ENCODE measurements around the gene PRKAR2A. TPM values are rescaled to one million over a fixed set of nuclear protein-coding genes. Genes with fewer than 3 reads are reported as not detected.

Gene PRKAR2A
- total RNA-seq, 1 donor from 2014 or later, result 55.5 TPM

DNA sequence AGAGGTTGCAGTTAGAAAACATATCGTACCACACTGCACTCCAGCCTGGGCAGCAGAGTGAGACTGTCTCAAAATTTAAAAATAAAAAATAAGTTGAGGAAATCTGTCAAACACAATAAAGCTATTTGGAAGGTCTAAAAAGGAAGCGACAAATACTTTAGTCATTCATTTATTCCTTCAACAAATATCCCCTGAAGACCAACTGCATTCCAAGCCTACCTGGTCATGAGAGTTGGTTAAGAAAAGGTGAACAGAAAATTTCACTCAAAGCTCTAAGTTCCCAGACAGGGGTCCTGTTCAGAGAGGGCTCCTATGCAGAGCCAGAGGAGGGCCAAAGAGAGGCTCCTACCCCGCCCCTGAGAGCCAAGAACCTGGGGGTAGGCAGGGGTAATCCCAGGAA, 15.4 kb upstream of the PRKAR2A start:
- no peak overlapping the region for H3K4me3 Mint-ChIP-seq (ENCODE audit: unreplicated experiment)
- no peaks in the 10 kb centered on the region for H3K36me3 Mint-ChIP-seq (ENCODE audit: unreplicated experiment)
- H3K9me3 Mint-ChIP-seq (ENCODE audit: unreplicated experiment), result peaks cover 2% of the 10 kb centered on the region
- peaks cover 2% of the 10 kb centered on the region for H3K27me3 Mint-ChIP-seq (ENCODE audit: unreplicated experiment)
- TF ChIP-seq CTCF (IDR thresholded peaks at IDR 0.05; ENCODE audit: partially characterized antibody, unreplicated experiment), result no peak
- no peaks in the 10 kb centered on the region for H3K4me1 Mint-ChIP-seq (ENCODE audit: low read depth, unreplicated experiment)
- DNase-seq, result no peak
- no peak overlapping the region for H3K27ac Mint-ChIP-seq (ENCODE audit: unreplicated experiment)

- Mint-ChIP-seq H3K9me3 (ENCODE audit: unreplicated experiment) (peaks cover 2% of the 10 kb centered on the region), H3K36me3 (ENCODE audit: unreplicated experiment) (no peaks in the 10 kb centered on the region), H3K27me3 (ENCODE audit: unreplicated experiment) (peaks cover 2% of the 10 kb centered on the region), H3K4me3 (ENCODE audit: unreplicated experiment) (no peak overlapping the region), H3K4me1 (ENCODE audit: low read depth, unreplicated experiment) (peaks cover 4% of the 10 kb centered on the region), H3K27ac (ENCODE audit: unreplicated experiment) (peak overlapping the region; percentile 23)
- TF ChIP-seq CTCF (IDR thresholded peaks at IDR 0.05; ENCODE audit: partially characterized antibody, unreplicated experiment), result no peak
- DNase-seq, result no peak
Observed at GRCh38 chr3:48859206-48859605, 11.5 kb upstream of the PRKAR2A start.

- H3K36me3 Mint-ChIP-seq (ENCODE audit: unreplicated experiment), result no peaks in the 10 kb centered on the region
- H3K4me3 Mint-ChIP-seq (ENCODE audit: unreplicated experiment), result no peak overlapping the region
- H3K27me3 Mint-ChIP-seq (ENCODE audit: unreplicated experiment), result peaks cover 2% of the 10 kb centered on the region
Observed at GRCh38 chr3:48858709-48859108, 11.0 kb upstream of the PRKAR2A start.

GRCh38 chr3:48857641-48858040, 10.0 kb upstream of the PRKAR2A start:
- Mint-ChIP-seq H3K9me3 (ENCODE audit: unreplicated experiment) (peaks cover 2% of the 10 kb centered on the region), H3K4me1 (ENCODE audit: low read depth, unreplicated experiment) (peaks cover 10% of the 10 kb centered on the region)
- DNase-seq, result no peak

More at GRCh38 chr3:48858709-48859108, 11.0 kb upstream of the PRKAR2A start:
- Mint-ChIP-seq H3K27ac (ENCODE audit: unreplicated experiment) (no peak overlapping the region), H3K4me1 (ENCODE audit: low read depth, unreplicated experiment) (peaks cover 9% of the 10 kb centered on the region), H3K9me3 (ENCODE audit: unreplicated experiment) (peaks cover 2% of the 10 kb centered on the region)
- no peak for DNase-seq
- TF ChIP-seq CTCF (IDR thresholded peaks at IDR 0.05; ENCODE audit: partially characterized antibody, unreplicated experiment), result no peak

DNA sequence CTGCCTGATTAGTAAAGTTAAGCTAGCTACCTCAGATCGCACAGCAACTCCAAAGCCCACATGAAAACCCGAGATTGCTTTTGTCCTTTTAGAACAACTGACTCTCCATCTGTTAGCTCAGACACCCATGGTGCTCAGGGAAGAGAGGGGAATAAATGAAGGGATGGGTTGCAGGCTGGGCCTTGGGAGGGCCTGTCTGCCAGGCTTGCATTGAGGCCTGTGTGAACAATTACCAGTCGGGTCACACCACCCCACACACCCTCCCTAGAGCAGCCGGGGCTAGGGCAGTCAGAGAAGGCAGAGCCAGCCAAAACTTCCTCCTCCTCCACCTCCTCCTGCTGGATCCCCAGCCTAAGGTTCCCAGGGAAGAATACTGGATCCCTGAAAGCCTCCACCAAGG, 8.8 kb upstream of the PRKAR2A start:
- Mint-ChIP-seq H3K4me3 (ENCODE audit: unreplicated experiment) (peak overlapping the region; percentile 63), H3K36me3 (ENCODE audit: unreplicated experiment) (no peaks in the 10 kb centered on the region), H3K27me3 (ENCODE audit: unreplicated experiment) (peaks cover 2% of the 10 kb centered on the region), H3K9me3 (ENCODE audit: unreplicated experiment) (peaks cover 2% of the 10 kb centered on the region), H3K27ac (ENCODE audit: unreplicated experiment) (peak overlapping the region; percentile 24), H3K4me1 (ENCODE audit: low read depth, unreplicated experiment) (peaks cover 11% of the 10 kb centered on the region)
- DNase-seq, result no peak
- no peak for TF ChIP-seq CTCF (IDR thresholded peaks at IDR 0.05; ENCODE audit: partially characterized antibody, unreplicated experiment)

More at GRCh38 chr3:48857641-48858040, 10.0 kb upstream of the PRKAR2A start:
- H3K27ac Mint-ChIP-seq (ENCODE audit: unreplicated experiment), result no peak overlapping the region
- H3K36me3 Mint-ChIP-seq (ENCODE audit: unreplicated experiment), result no peaks in the 10 kb centered on the region
- peaks cover 2% of the 10 kb centered on the region for H3K27me3 Mint-ChIP-seq (ENCODE audit: unreplicated experiment)
- TF ChIP-seq CTCF (IDR thresholded peaks at IDR 0.05; ENCODE audit: partially characterized antibody, unreplicated experiment), result no peak
- H3K4me3 Mint-ChIP-seq (ENCODE audit: unreplicated experiment), result no peak overlapping the region

Data from glutamatergic neuron (in vitro differentiated cells).